Measurements from ENCODE around the gene MAP3K14.
"Not testable (repeated sequence)": the region's sequence is repeated elsewhere in the genome, so short reads cannot be mapped to it uniquely, and the experiment has no call there.

MAP3K14 gene

DNA sequence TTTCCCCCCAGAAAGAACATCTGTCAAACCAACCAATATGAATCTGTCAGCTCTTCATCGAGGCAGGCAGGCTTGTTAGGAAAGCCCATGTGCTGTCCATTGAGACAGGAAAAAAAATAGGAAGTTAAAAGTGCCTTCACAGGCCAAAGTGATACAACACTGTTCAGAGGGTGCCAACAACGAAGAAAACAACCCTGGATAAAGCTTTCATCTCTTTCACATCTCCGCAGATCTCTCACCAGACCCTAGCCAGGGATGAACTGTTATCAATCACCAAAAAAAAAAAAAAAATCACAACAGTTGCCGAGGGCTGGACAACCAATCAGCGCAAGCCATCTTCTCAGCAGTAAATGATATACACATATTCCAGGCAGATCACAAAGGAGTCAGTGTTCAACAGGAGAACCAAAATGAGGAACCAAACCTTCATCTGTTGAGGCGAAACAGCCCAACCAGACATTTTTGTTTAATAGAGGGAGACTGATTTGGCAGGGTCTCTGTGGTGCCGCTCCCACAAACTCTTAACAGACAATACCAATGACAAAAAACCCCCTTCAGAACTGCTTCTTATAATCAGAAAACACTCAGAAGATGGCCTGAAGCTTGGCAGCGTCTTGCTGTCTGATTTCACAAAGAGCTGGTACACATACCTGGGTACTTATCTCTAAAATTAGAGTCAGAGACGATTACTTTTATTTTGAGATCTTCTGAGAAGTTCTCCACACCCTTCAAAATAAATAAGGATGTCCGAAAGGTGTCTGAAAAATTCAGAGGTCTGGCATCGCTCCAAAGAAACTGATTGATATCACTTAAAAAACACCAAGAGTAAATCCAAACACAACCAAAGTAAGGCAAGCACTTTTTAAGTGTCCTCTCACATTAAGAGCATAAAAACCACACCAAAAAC, 1.8 kb downstream of the MAP3K14 start:
- no peak for DNase-seq

DNA sequence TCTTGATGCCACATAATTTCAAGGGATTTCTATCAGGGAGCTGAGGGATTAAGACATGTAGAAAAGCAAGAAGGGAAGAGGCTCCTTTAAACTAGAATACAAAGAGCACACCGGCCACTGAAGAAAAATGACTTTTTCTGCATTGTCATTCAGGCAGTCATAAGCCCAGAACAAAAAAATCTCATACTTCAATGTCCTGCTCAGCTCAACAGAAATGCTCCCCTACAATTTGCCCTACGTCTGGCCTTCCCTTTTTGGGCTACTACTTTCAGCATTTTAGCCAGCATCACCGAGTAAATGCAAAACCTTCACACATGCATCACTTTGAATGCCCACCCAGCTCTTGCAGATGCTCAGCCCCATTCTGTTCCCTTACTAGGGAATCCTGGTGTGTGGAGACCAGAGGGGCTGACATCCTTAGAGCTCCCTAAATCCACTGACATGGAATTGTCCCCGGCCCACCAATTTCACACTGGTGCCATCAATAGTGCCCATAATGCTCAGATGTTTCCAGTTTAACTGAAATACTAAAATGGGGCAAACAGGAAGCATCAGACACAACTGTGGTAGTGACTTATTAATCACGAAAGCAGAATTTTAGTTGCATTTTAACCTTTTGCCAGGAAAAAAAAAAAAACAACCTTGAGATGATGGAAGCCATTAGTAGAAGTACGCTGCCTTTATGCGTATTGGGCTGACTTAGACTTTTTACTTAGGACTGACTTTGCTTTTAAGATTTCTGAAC, 2.7 kb downstream of the MAP3K14 start:
- no peak for DNase-seq

DNA sequence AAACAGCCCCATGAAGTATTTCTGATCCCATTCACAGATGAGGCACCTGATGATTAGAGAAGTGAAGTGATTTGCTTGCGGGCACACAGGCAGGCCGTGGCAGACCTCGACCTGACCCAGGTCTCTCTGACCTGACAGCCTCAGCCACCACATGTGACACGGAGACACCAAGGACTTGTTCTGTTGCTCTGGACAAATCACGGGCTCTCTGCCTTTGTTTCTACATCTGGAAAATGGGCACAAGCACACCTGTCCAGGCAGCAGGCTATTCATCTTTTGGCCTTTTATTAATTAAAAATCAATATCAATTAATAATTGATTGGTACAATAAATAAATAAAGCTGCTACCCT, 3.4 kb downstream of the MAP3K14 start:
- no peak for DNase-seq

DNA sequence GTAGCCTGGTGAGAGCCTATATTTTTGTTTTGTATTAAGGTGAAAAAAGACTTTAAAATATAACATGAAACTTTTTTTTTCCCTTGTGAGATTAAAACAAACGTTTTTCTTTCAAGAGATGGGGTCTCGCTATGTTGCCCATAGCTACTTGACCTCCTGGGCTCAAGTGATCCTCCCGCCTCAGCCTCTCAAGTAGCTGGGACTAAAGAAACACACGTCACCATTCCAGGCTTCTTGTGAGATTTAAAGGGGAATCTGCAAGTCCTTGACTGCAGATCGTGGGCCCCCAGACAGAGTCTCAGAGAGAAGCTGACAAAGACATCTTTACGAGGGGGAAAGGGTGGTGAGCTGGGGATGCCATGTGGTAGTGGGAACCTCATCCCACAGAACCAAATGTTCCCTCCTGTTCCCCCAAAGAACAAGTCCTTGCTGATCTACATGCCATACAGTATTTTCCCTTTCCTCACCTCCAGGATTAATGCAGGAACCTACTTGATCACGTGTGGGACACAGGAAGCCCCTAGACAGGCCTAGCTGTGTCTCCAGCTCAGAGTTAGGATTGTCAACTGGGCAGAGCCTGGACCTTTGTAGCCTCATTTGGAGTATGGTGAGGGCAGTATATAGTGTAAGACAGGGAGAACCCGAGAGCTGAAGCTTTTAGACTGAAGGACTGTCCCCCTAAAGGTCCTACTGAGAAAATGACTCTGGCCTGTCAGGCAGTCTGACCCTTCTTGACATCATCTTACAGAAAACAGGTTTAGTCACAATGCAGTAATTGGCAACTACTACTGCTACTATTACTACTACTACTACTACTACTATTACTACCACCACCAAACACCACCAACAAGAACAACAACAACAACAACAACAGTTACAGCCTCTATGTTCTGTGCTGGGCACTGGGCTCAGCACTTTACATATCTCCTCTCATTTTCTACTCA, 4.1 kb downstream of the MAP3K14 start:
- no peak for DNase-seq

DNA sequence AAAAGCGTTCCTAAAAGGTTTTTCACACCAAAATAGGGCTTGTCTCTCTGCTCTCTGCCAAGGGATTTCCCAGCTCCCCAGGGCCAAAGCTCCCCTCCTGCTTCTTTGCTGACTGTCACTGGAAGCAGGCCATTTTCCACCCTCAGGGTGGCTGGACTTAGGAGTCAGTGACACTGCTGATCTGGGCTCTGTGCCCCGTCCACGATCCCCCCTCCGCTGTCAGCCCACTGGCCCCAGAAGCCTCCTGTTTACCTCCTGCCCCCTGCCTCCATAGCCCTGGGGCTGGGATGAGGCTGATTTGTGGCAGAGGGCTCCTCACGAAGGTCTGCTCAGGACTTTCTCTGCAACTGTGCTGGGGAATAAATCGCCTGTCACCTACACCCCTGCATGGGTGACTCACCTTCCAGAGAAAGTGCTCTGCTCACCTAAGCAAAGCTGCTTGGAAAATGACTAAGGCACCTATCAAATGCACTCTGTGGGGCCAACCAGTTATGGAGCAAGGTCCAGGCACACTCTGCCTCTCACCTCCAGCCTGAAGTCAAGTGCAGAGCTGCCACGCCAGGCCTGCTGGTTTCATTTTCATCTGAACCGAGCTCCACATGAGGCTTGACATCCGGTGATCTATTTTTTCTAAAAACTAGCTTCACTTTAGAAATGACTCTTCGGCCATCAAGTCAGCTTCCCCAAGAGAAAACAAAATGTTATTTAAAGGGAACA, 4.9 kb downstream of the MAP3K14 start:
- DNase-seq = no peak

DNA sequence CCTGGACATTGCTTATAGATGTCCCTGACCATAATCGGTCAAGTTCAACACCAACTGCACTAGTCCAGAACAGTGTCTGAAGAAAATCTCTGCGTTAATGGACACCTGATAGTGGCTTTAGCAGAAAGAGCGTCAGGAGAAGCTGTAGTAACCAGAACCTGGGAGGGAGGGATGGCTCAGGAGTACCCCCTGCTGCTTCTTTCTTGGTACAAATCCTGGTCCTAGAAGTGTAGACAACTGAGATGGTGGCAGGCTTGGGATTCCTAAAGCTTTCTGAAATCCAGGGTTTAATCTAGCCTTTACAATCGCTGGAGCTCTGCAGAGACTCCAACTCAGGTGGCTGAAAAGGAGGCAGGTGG, 5.4 kb downstream of the MAP3K14 start:
- no peak for DNase-seq

DNA sequence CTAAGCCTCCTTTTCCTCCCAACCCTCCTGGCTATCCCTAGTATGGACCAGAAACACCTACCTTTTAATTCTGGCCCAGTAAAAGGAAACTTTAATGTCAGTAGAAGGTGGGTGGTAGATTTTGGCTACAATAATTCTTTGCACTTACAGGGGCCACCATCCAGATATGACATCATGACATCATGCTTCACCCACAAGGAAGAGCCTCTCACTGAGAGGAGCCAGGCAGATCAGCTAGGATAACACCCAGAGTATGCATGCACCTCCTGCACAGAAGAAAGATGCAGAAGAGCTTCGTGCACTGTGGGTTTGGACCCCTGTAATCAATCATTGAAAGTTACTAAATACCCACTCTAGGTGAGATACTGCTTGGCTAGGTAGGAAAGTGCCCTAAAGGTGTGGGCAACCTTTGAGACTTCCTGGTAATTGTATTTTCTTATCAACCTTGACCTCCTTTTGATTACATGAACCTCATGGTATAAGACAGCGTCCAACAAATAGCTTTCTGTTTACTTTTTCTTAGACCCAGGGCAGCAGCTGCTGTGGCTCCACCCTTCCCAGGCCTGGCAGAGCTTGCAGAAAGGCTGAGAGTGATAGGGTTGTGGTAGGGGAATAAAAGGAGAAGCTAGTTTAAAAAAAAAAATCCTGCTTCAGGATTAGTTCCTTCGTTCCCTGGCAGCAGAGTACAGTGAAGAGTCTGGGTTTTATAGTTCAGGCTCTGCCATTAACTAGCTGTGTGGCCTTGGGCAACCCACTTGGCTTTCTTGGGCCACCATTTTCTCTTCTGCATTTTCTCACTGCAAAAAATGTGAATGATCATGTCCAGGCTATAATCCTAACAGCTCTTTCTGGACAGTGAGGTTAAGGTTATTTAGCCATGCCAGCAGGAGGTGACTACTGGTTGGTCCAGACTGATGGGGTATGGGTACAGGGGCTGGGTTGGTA, 6.2 kb downstream of the MAP3K14 start:
- DNase-seq = peak; percentile 85

DNA sequence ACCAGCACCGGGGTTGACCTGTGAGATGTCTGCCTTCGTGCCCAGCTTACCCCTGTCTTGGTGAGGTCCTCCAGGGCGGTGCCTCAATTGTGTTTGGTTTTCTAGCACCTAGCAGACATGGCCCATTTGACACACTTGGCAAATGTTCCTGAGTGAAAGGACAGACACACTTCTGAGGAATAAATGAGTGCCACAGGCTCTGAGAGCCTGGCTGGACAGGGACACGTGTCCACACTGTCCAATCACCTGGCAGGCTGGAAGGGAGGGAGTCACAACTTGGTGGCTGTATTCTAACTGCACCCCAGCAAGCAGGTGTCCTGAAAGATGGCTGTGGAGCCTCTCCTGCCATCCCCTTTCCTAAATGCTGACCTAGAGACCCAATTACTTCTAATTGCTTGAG, 7.4 kb downstream of the MAP3K14 start:
- DNase-seq = peak; percentile 64

DNA sequence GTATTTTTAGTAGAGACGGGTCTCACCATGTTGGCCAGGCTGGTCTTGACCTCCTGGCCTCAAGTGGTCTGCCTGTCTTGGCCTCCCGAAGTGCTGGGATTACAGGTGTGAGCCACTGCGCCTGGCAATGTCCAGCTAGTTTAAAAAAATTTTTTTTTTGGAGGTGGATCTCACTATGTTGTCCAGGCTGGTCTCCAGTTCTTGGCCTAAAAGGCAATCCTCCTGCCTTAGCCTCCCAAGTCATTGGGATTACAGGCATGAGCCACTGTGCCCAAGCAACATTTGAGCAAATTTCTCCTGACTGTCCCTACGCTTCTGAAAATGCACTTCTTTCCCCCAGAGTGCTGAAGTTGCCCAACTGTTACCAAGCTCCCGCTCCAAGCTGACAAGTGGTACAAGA, 8.0 kb downstream of the MAP3K14 start:
- DNase-seq = no peak

DNA sequence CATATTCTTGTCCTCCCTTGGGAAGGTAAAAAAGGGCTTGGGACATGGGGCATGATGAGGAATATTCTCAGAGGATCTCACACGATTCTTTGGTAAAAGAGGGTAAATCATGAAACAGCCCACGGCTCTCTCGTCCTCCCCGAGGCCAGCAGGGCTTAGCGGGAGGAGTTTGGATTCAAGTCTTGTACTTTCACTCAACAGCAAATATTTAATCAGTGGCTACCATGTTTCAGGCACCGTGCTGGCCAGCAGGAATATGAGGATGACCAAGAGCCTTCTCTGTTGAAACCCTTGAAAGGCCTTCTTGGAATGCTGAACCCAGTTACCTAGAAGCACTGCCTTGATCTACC, 8.8 kb downstream of the MAP3K14 start:
- no peak for DNase-seq

DNA sequence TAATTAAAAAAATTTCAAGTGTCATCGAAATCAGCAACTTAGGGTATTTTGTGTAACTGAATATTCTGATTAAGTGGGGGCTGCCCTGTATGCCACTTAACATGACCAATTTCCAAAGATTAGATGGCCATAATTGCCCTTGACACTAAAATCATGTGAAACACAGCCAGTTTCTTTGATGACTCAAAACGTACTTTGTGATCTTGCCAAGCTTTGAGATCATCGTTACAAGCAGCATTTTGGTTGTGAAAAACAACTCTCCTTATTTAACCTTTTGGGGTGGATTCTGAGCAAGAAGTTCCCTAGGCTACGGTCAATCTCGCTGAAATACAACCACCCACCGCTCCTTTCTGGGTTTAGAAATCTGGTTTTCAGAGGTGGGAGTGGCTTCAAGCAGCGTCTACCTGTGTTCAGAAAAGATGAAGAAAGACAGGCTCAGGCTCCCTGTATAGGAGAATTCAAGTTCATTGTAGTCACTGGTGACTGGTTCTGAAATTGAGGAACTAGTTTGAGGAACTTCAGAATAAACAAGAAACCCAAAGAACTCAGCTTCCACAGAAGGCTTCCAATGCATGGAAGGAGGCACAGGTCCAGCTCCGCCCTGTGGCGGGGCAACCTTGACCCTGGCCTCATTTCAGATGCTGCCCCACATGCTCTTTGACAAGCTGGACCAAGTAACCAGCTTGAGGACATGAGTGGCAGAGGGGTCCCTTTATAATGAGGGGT, 9.4 kb downstream of the MAP3K14 start:
- DNase-seq = peak; percentile 39

DNA sequence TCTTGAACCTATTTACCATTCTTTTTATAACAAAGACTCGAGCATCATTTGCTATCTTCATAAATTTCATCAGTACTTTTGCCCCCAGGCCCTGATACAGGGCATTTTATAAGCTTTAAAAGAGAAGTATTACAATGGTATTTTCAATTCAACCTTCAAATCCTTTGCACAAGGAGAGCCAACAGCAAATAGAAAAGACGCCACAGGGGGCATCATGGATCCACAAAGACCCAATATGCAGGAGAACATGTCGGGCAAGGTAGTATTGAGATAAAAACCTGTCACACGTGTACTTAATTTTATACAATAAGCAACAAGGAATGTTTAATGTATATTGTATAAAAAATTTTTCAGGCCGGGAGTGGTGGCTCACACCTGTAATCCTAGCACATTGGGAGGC, 10.2 kb downstream of the MAP3K14 start:
- no peak for DNase-seq

DNA sequence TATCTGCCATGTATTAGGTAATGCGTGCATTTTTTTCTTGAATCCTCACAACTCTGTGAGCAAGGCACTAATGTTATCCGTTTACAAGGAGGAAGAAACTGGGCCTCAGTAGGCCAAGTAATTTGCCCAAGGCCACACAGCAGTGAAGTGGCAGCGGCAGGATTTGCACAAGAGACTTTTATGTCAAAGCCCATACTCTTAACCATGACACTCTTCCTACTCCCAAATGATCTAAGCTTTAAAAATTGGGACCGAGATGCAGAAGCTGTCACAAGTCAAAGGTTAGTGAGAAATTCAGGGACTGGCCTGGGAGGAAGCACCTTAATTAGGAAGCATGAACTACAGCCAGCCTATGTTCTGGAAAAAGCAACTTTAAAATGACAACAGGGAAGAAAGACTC, 10.7 kb downstream of the MAP3K14 start:
- DNase-seq = no peak

DNA sequence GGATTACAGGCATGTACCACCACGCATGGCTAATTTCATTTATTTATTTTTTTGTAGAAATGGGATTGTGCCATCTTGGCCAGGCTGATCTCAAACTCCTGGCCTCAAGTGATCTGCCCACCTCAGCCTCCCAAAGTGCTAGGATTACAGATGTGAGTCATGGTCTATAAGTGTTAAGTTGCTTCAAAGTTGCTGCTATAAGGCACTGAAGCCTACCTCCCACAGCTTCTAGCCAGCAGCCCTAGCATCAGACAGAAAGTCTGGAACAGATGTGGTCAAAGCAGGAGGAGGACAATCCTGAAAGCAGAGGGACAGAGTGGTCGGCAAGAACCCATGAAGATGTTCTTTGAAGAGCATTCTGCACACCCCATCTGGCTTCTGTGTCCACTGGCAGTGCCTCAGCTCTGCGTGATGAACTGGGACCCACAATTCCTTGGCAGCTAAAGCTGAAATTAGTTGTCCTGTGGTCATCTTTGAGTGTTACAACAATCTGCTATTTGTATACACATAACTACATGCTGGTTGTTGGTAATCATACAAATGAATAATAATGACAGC, 11.2 kb downstream of the MAP3K14 start:
- DNase-seq = no peak

DNA sequence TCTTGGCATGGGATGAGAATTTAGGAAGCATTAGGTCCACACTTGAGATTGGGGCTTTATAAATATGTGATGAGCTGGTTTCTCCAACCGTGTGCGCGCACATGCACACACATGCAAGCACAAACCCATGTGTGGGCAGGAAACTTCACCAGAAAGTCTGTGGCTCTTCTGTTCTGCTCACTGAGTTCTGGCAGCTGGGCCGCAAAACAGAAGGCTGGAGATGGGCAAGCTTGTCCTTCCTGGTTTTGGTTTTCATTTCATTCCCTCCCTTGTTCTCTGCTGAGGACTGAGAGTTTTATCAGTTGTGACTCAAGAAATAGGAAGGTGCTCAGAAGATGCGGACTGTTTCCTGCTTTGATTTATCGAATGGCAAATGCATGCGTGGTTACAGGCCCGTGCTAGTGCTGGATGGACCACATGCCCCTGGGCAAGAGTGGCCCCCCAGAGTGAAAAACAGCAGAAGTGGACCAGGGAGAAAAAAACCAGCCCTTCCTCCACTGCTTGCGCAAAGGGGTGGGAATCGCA, 14.1 kb downstream of the MAP3K14 start:
- DNase-seq = no peak

DNA sequence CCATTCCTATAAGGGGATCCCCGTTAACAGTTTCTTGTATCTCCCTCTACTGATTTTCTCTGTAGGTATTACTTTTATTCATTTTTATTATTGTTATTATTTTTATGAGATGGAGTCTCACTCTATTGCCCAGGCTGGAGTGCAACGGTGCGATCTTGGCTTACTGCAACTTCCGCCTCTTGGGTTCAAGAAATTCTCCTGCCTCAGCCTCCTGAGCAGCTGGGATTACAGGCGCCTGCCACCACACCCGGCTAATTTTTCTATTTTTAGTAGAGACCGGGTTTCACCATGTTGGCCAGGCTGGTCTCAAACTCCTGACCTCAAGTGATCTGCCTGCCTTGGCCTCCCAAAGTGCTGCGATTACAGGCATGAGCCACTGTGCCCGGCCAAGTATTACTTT, 14.6 kb downstream of the MAP3K14 start:
- not testable (repeated sequence) for DNase-seq

DNA sequence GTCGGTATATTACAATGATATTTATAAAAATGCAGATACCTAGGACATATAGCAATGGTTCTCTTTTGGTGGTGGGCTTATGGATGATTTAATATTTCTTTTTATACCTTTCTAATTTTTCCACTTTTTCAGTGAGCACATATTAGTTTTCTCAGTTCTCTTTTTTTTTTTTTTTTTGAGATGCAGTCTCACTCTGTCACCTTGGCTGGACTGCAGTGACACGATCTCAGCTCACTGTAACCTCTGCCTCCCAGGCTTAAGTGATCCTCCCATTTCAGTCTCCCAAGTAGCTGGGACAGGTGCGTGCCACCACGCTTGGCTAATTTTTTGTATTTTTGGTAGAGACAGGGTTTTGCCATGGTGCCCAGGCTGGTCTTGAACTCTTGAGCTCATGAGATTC, 15.1 kb downstream of the MAP3K14 start:
- no peak for DNase-seq

DNA sequence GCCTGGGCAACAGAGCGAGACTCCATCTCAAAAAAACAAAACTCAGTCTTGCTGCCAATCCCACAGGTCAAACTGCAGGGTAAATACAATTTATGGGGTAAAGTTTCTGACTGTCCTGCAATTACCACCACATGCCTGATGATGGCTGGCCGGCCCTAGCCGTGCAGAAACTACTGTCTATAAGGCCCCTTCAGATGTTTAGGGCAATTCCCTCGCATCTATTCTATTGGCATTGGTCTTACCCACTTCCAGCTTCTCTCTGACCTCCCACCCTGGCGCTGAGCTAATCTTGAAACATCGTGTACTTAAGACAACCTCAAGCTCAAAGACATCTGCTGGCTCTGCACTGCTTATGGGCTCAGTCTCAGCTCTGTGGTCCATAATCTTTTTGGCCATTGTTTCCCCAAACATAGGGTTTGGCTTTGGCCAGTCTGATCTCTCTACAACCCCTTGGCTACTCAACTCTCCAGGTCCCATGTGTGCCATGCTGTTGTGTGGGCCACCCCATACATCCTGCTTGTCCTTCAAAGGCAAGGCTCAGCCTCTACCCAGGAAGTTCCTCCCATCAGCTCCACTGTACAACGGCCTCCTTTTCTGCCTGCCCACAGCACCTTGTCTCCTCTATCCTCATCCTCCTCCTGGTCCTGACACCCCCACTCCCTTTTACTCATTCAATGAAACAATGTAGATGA, 16.6 kb downstream of the MAP3K14 start:
- no peak for DNase-seq

DNA sequence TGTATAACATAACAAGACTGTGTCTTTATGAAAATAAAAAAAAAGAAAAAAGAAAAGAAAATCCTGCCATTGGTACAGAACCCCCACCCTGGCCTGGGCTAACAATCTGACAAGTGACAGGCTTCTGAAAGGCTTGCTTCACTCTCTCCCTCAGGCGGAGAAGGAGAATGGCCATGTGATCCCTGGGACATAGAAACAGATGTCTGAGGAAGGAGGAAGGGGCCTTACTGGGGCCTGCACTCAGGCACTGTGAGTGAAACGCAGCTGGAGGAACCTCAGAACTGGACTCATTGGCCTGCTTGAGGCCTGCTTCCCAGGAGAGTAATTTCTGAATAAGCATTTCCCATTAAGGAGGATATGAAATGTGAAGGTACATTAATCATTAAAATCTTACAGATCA, 17.5 kb downstream of the MAP3K14 start:
- DNase-seq = no peak
